ENCODE data around the gene KDM2B. TPM values are rescaled to one million over a fixed set of nuclear protein-coding genes. Genes with fewer than 3 reads are reported as not detected.

The KDM2B gene
- total and polyA plus RNA-seq, 3 donors from 2014 or later: 30.4 to 59.8 (median 54.9) TPM

DNA sequence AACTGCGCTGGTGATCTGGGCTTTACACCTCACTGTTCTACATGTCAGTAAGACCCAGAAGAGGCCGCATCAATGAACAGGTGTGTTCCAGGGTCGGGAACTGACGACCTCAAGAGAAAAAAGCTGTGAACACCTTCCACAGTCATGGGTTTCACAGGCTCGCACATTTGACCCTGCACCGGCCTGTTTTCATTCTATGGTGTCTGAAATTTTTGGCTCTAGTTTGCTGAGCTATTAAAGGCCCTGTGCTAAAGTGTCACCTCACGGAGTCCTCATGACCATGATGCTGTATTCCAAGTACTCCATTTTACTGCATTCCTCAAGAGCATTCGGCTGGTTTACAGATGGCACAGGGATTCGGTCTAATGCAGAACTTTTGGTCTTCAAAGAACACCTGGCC lies 78.9 kb downstream of the KDM2B start:
- Histone ChIP-seq H3K27me3 (no peaks in the 10 kb centered on the region), H3K4me1 (peaks cover 6% of the 10 kb centered on the region), H3K4me3 (no peak overlapping the region), H3K27ac (no peak overlapping the region), H3K36me3 (ENCODE audit: low read depth, missing control alignments) (no peaks in the 10 kb centered on the region), H3K9me3 (no peaks in the 10 kb centered on the region)
- DNase-seq: no peak
- TF ChIP-seq, protein P1, sequence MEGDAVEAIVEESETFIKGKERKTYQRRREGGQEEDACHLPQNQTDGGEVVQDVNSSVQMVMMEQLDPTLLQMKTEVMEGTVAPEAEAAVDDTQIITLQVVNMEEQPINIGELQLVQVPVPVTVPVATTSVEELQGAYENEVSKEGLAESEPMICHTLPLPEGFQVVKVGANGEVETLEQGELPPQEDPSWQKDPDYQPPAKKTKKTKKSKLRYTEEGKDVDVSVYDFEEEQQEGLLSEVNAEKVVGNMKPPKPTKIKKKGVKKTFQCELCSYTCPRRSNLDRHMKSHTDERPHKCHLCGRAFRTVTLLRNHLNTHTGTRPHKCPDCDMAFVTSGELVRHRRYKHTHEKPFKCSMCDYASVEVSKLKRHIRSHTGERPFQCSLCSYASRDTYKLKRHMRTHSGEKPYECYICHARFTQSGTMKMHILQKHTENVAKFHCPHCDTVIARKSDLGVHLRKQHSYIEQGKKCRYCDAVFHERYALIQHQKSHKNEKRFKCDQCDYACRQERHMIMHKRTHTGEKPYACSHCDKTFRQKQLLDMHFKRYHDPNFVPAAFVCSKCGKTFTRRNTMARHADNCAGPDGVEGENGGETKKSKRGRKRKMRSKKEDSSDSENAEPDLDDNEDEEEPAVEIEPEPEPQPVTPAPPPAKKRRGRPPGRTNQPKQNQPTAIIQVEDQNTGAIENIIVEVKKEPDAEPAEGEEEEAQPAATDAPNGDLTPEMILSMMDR (IDR thresholded peaks at IDR 0.05): no peak
- no peak for TF ChIP-seq POLR2A (IDR thresholded peaks at IDR 0.05)
- intact Hi-C loops (cut with DNase I; ENCODE audit: low total_unique reads): no loop called here
- WGBS, 2 donors: 94 to 97% methylated on average over 9 of the region's 9 CpGs

DNA sequence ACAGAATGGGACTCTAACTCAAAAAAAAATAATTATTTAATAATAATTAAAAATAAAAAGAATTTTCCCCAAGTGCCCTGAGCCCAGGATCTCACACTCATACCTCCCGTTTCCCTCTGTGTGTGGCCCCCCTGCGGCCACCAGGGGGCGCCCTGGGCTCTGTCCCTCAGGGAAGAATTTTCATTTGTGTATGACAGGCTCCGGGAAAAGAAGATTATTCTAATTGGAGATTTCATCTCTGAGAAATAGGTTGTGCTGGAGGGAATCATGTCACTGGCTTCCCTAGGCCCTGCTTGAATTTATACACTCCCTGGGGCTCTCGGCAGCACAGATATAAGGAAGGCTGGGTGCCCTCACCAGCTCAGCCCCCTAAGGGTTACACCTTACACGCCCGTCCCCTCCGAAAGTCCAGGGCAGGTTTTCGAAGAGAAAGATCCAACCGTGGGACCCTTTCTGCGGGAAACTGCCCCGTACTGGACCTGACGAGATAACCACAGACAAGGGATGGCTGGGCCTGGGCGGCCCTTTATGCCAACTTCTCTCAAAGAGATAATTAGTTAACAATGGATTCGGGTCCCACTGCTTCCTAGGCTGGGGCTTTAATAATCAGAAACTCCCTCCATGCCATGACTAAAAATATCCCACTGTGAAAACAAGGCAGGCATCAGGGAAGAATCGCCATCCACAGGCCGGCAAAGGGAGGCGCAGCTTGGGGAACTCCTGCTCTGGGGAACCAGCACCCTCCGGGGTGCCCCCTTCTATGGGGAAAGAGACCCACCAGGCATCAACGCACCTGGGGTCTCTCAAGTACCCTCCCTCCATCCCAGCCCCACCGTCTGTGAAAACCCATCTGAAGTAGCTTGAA lies 80.7 kb downstream of the KDM2B start:
- Histone ChIP-seq H3K4me3 (no peak overlapping the region), H3K9me3 (no peaks in the 10 kb centered on the region), H3K27me3 (no peaks in the 10 kb centered on the region), H3K36me3 (ENCODE audit: low read depth, missing control alignments) (no peaks in the 10 kb centered on the region), H3K27ac (peak overlapping the region in 1 of 2 donors; percentile 41), H3K4me1 (peaks cover 6% of the 10 kb centered on the region)
- TF ChIP-seq, protein P1 (IDR thresholded peaks at IDR 0.05): peak; percentile 72 to 99 (median 89)
- no peak for TF ChIP-seq POLR2A (IDR thresholded peaks at IDR 0.05)
- 21 to 32% methylated on average over 19 to 21 of the region's 21 CpGs for whole genome bisulfite sequencing, 2 donors
- peak; percentile 86 for DNase-seq
- intact Hi-C loops (cut with DNase I; ENCODE audit: low total_unique reads): loop anchor here (10.0 kb wide), 1 partner anchor 185 kb away; no protein-coding TSS in a partner anchor

DNA sequence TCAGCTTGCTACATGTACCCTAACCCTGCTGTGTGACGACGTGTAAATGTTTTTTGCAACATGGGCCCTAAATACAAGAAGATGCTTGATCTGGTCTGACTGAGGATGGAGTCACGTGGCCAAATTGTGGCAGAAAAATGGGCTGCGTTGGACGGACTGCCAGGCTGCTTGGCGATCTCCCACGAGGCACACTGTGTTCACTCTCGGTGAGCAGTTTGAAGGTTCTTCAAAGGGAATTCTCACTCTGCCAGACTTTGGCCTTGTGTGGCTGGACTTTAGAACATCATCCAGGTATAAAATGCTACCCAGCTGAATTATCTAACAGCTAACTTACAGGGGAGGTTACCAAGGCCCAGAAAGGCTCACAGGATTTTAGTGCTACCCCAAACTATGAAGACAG lies 85.1 kb downstream of the KDM2B start:
- Histone ChIP-seq H3K4me1 (peaks cover 6% of the 10 kb centered on the region), H3K36me3 (ENCODE audit: low read depth, missing control alignments) (no peaks in the 10 kb centered on the region), H3K27ac (no peak overlapping the region), H3K27me3 (no peaks in the 10 kb centered on the region), H3K9me3 (no peaks in the 10 kb centered on the region), H3K4me3 (no peak overlapping the region)
- TF ChIP-seq, protein P1 (IDR thresholded peaks at IDR 0.05): no peak
- no peak for TF ChIP-seq POLR2A (IDR thresholded peaks at IDR 0.05)
- 87% methylated on average over 8 of the region's 8 CpGs for WGBS, 2 donors
- intact Hi-C loops (cut with DNase I; ENCODE audit: low total_unique reads): loop anchor here (10.0 kb wide), 1 partner anchor 189 kb away; no protein-coding TSS in a partner anchor
- no peak for DNase-seq

DNA sequence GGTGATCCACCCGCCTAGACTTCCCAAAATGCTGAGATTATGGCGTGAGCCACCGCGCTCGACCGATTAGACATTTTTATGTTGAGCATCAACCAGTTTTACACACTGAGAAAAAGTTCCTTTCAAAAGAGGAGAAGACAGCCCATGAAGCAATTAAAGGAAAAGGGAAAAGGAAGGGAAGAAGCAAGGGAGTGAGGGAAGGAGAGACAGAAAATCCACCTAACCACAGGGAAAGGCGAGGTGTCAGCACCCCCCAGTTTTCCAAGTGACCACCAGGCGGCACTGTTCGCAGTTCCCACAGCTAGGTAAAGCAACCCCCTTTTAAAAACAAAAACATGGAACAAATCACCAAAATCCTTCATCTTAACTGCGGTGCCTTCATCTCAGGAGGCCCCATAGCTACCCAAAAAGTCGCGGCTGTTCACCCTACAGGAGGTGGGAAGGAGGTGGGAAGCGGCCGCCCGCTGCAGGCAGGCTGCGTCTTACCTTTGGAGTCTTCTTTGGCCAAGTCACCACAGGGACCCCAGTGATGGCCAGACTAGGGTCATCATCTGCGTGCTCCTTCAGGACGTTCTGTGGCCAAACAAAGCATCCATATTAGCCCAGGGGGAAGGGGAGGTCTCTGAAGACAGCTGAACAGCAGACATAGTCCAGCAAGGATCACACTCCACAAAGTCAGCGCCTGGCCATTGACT lies 86.6 kb downstream of the KDM2B start:
- Histone ChIP-seq H3K4me1 (no peaks in the 10 kb centered on the region), H3K27ac (no peak overlapping the region), H3K27me3 (no peaks in the 10 kb centered on the region), H3K36me3 (ENCODE audit: low read depth, missing control alignments) (no peaks in the 10 kb centered on the region), H3K4me3 (no peak overlapping the region), H3K9me3 (no peaks in the 10 kb centered on the region)
- WGBS, 2 donors: 85 to 86% methylated on average over 19 of the region's 19 CpGs
- peak; percentile 46 for DNase-seq
- no peak for TF ChIP-seq POLR2A (IDR thresholded peaks at IDR 0.05)
- TF ChIP-seq, protein P1 (IDR thresholded peaks at IDR 0.05): peak; percentile 38 to 76 (median 65)
- intact Hi-C loops (cut with DNase I; ENCODE audit: low total_unique reads): loop anchor here (10.0 kb wide), 1 partner anchor 191 kb away; no protein-coding TSS in a partner anchor
